Transverse colon (tissue), 4 donors: ENCODE measurements around the gene IWS1. TPM values are rescaled to one million over a fixed set of nuclear protein-coding genes. Genes with fewer than 3 reads are reported as not detected.

Source experiments
- DNase-seq: peaks from one replicate; pipeline ENCODE4 v3.0.0-alpha.2; 2019
- H3K27ac ChIP-seq, 4 donors: fragments of 200-600 bp; sonication (generic); 2 replicates each; pipeline ENCODE4 v1.5.1; 2016 to 2018; ENCODE audit warnings: inconsistent platforms in 4 of 4
- H3K27me3 ChIP-seq: fragments of 200-600 bp; sonication (generic); 2 replicates; pipeline ENCODE4 v1.5.1; 2017; ENCODE audit warnings: inconsistent platforms
- H3K36me3 ChIP-seq, 4 donors: fragments of 200-600 bp; sonication (generic); 2 replicates each; pipeline ENCODE4 v1.5.1; 2017 to 2019; ENCODE audit warnings: inconsistent platforms in 4 of 4
- H3K4me1 ChIP-seq, 4 donors: fragments of 200-600 bp; sonication (generic); 2 replicates each; pipeline ENCODE4 v1.5.1; 2017 to 2020; ENCODE audit warnings: inconsistent platforms in 4 of 4
- H3K4me3 ChIP-seq, 4 donors: fragments of 200-600 bp; sonication (generic); 1 replicate in 1 of 4; 2 replicates in 3 of 4; pipeline versions ENCODE4 v1.5.1 to v1.6.1; 2017 to 2019; ENCODE audit warnings: inconsistent platforms in 4 of 4
- H3K9me3 ChIP-seq, 2 donors: fragments of 200-600 bp; sonication (generic); 2 replicates each; pipeline ENCODE4 v1.5.1; 2017 to 2019; ENCODE audit warnings: inconsistent platforms in 2 of 2
- CTCF ChIP-seq, 5 experiments: fragments of 200-600 bp in 3 of 5; fragments of 450-650 bp in 2 of 5; sonication (generic) in 3 of 5; IDR thresholded peaks; 1 replicate in 2 of 5; 2 replicates in 3 of 5; pipeline ENCODE4 v1.5.1; 2016 to 2017; ENCODE audit warnings: antibody characterized with exemption in 5 of 5, inconsistent platforms in 3 of 5, mild to moderate bottlenecking in 2 of 5, moderate library complexity in 1 of 5
- EP300 ChIP-seq: sonication (generic); formaldehyde crosslinking; IDR thresholded peaks from one replicate; pipeline ENCODE4 v1.6.1; 2017; ENCODE audit warnings: antibody characterized with exemption, low read depth
- POLR2A ChIP-seq: fragments of 450-650 bp; IDR thresholded peaks from one replicate; pipeline ENCODE4 v1.6.1; 2016; ENCODE audit warnings: antibody characterized with exemption, mild to moderate bottlenecking, moderate library complexity
- POLR2AphosphoS5 ChIP-seq, 3 donors: sonication (generic); formaldehyde crosslinking; IDR thresholded peaks; one replicate each; pipeline ENCODE4 v1.6.1; 2016; ENCODE audit warnings: antibody characterized with exemption in 3 of 3
- WGBS, 2 donors: methylation state at CpG; one replicate each; pipeline ENCODE4 v1.1.5; 2018; ENCODE audit warnings: low coverage in 1 of 2; 5-methylcytosine and 5-hydroxymethylcytosine counted together
- in situ Hi-C, 4 donors: fragments of 200-750 bp; cut with MboI; loops; one replicate each; pipeline versions ENCODE4 v1.15.0 to v1.15.1; 2017; ENCODE audit warnings: low sequenced_read_pairs in 3 of 4, low pct_ligation_motif_present in 1 of 4, low pct_unique_long_range_greater_than_20kb in 1 of 4
- intact Hi-C: fragments of 100-400 bp; cut with DNase I; formaldehyde crosslinking; loops from one replicate; pipeline ENCODE4 v1.15.1; 2023; ENCODE audit warnings: low total_unique reads
- total RNA-seq, 4 donors: library from RNA; depleted of rRNA; stranded (reverse); fragments of >200 nt; gene quantifications; one replicate each; pipeline ENCODE4 v1.1.0, GENCODE V29; 2016

IWS1 gene
- total RNA-seq, 4 donors from 2014 or later: 27.3 to 139 (median 45.4) TPM

DNA sequence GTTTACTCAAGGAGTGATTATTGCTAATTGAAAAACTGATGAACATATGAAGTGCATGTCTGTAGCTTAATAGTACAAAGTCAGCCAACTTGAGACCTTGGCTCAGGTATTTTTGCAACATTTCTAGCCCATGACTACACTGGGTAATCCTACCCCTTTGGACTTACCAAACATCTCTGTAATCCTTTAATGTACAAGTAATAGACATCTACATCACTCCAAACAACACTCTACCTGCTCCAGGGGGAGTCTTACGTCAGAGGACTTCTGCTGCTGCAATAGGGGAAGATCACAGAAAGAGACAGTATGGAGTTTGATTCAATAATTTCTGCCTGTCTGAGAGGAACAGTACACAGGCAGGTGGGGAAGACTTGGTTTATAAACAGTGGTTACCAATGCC lies 54.0 kb downstream of the IWS1 start:
- Histone ChIP-seq H3K36me3 (no peaks in the 10 kb centered on the region), H3K27me3 (no peaks in the 10 kb centered on the region), H3K9me3 (no peaks in the 10 kb centered on the region), H3K4me1 (peaks cover 0 to 22% (median 2%) of the 10 kb centered on the region in 4 donors), H3K27ac (peak overlapping the region in 3 of 4 donors; percentile 19 to 40 (median 35)), H3K4me3 (no peak overlapping the region)
- in situ Hi-C loops: no loop called here
- TF ChIP-seq CTCF (IDR thresholded peaks at IDR 0.05): no peak
- no peak for TF ChIP-seq POLR2A
- no peak for TF ChIP-seq POLR2AphosphoS5 (IDR thresholded peaks at IDR 0.05)
- TF ChIP-seq EP300: no peak
- 60 to 93% methylated on average over 1 of the region's 1 CpG for WGBS, 2 donors
- intact Hi-C loops: no loop called here
- no peak for DNase-seq

DNA sequence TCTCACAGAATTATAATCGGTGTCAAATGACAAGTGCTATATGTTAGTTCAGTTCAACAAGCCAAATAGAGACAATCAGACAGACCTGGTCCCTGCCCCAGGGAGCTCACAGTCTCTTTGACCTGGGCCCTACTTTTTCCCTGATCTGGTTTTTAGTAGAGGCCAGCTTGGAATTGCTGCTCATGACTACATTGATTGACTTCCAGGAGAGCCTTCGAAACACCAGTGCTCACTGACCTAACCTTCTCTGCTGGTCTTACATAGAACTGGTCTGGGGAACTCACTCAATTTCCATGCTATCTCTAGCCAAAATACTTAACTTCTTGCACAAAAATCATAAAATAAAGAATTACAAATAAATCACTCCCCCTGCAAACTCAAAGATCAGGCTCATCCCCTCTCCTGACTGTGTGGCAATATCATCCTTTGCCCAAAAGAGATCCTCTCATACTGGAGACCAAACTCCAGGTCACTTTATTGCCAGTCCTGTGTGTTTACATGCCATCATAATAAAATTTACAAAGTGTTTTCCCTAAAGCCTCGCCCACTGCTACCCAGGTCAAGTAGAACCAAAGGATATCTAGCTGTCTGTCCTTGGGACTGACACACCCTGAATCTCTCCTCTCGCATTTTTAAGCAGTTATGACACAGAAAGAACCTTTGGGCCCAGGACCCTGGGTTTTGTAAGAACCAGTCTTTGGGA lies 54.9 kb downstream of the IWS1 start:
- TF ChIP-seq CTCF (IDR thresholded peaks at IDR 0.05) (no peak), EP300 (no peak), POLR2A (no peak), POLR2AphosphoS5 (IDR thresholded peaks at IDR 0.05) (no peak)
- no peak overlapping the region for H3K4me3 ChIP-seq
- intact Hi-C loops (no loop called here), in situ Hi-C loops (no loop called here)
- no peaks in the 10 kb centered on the region for H3K9me3 ChIP-seq
- peaks cover 0 to 18% (median 2%) of the 10 kb centered on the region in 4 donors for H3K4me1 ChIP-seq
- 71 to 79% methylated on average over 4 of the region's 4 CpGs for WGBS, 2 donors
- no peaks in the 10 kb centered on the region for H3K27me3 ChIP-seq
- peak; percentile 45 for DNase-seq
- H3K27ac ChIP-seq: peak overlapping the region; percentile 20 to 43 (median 39)
- H3K36me3 ChIP-seq: no peaks in the 10 kb centered on the region

- Histone ChIP-seq H3K27ac (no peak overlapping the region), H3K9me3 (no peaks in the 10 kb centered on the region), H3K36me3 (no peaks in the 10 kb centered on the region), H3K4me1 (peaks cover 0 to 18% (median 2%) of the 10 kb centered on the region in 4 donors), H3K4me3 (no peak overlapping the region), H3K27me3 (no peaks in the 10 kb centered on the region)
- WGBS, 2 donors: 94% methylated on average over 2 of the region's 2 CpGs; no CpG with 5 or more reads in 1 of the 2 donors
- in situ Hi-C loops (no loop called here), intact Hi-C loops (no loop called here)
- TF ChIP-seq EP300 (no peak), POLR2A (no peak), CTCF (IDR thresholded peaks at IDR 0.05) (no peak), POLR2AphosphoS5 (IDR thresholded peaks at IDR 0.05) (no peak)
- DNase-seq: no peak
These were observed 56.3 kb downstream of the IWS1 start for GRCh38 chr2:127469974-127470373.

- in situ Hi-C loops: no loop called here
- WGBS, 2 donors: 61 to 91% methylated on average over 3 to 8 of the region's 8 CpGs
- TF ChIP-seq CTCF (IDR thresholded peaks at IDR 0.05): no peak
- TF ChIP-seq EP300: no peak
- no peak for TF ChIP-seq POLR2AphosphoS5 (IDR thresholded peaks at IDR 0.05)
These were observed 57.2 kb downstream of the IWS1 start for GRCh38 chr2:127469051-127469450.

More at GRCh38 chr2:127469051-127469450, 57.2 kb downstream of the IWS1 start:
- Histone ChIP-seq H3K27ac (no peak overlapping the region), H3K4me3 (no peak overlapping the region), H3K27me3 (no peaks in the 10 kb centered on the region), H3K4me1 (peaks cover 0 to 18% (median 2%) of the 10 kb centered on the region in 4 donors), H3K36me3 (no peaks in the 10 kb centered on the region), H3K9me3 (no peaks in the 10 kb centered on the region)
- intact Hi-C loops: no loop called here
- DNase-seq: no peak
